Heart left ventricle (tissue), 13 donors: ENCODE results near the gene KCNH1.

Experiments
- CTCF ChIP-seq, 12 donors: fragments of 200-600 bp; sonication (generic) in 4 of 12; IDR thresholded peaks; one replicate each; pipeline versions ENCODE4 v1.5.0 to v1.8.0; 2018 to 2022; ENCODE audit warnings: antibody characterized with exemption in 12 of 12, mild to moderate bottlenecking in 5 of 12
- POLR2A ChIP-seq, 2 donors: fragments of 450-650 bp; IDR thresholded peaks; one replicate each; pipeline ENCODE4 v1.6.1; 2017; ENCODE audit warnings: antibody characterized with exemption in 2 of 2, mild to moderate bottlenecking in 2 of 2, moderate library complexity in 2 of 2
- donor health status: ischemic (EF 13 %, LVEDD 7.1; RV severe dilation, severe dysfunction).
- donor health status: DM: no; HTN: yes; CAD: no.
- donor health status: DM: no; HTN: no; CAD: no.
- donor health status: ischemic (EF 25% LVEDD 6.9; RV normal size, moderate dysfunction).
- donor health status: ischemic (EF 25% LVEDD 5.7; RV mildly dilated, moderate dysfunction).
- donor health status: ischemic (EF 35%, LVEDD 5.7; RV mildly dilated, moderate dysfunction).
- donor health status: nonischemic (EF 11% LVEDD 7.7; RV severe dilation, severe dysfunction).
- donor health status: DM: yes; HTN: yes; CAD: no.
- donor health status: PGD.
- donor health status: ischemic (EF 29% LVEDD 5.4; RV normal size, mild dysfunction).
- donor health status: nonischemic (EF 23%, LVEDD 6.1; RV moderate dilation, normal function).

DNA sequence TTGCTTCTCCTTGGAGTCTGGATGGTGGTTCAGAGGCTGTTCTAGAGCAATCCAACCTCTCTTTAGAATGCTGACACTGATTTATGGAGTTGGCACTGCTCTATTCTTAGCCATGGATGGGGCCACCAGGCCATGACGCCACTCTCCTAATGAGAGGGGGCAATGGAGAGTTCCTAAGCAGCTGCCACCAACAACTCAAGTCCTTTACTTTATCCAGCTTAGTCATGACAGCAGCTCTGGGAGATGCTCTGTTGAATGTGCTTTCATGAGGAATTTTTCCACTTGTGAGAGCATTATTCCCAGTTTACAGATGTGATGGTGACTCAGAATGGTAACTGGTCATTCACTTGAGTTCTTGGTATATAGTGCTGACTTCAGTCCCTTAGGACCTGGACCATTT is 438.9 kb downstream of the KCNH1 start:
- TF ChIP-seq POLR2A (IDR thresholded peaks at IDR 0.05) (no peak), CTCF (IDR thresholded peaks at IDR 0.05) (no peak)
